GM21367 (cell line): ENCODE measurements around the gene COBL.

Experiments
- ATAC-seq: cut with Tn5 transposase; IDR thresholded peaks from one replicate; pipeline ENCODE4 v1.9.1; 2021; ENCODE audit not compliant: unreplicated experiment

The COBL gene

DNA sequence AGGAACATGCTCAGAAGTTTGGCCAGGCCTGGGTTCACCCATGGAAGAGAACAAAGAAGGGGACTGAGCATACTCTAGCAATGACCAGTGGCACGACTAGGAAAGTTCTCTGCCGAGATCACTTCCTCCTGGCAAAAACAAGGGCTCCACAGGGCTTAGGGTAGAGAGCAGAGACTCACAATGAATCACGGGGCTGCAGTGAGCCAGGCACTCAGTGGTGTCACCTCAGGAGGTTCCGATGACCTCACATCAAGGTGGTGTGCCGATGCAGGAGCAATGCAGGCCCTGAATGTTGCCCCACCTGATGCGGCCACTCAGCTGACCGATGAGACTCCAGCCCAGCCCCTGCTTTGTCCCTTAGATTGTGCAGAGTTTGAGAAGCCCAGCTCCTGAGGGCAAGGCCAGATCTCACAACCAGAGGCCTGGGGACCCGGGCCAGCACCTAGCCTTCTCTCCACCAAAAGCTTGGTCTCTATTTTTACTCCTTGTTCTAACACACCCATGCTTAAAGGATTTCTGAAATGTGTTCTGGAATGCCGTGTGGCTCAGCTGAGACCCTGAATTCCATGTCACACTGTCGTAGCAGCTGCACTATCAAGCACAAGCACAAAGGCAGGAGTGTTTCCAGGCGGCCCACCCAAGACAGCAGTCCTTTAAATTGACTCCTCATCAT, 60.9 kb downstream of the COBL start:
- no peak for ATAC-seq

DNA sequence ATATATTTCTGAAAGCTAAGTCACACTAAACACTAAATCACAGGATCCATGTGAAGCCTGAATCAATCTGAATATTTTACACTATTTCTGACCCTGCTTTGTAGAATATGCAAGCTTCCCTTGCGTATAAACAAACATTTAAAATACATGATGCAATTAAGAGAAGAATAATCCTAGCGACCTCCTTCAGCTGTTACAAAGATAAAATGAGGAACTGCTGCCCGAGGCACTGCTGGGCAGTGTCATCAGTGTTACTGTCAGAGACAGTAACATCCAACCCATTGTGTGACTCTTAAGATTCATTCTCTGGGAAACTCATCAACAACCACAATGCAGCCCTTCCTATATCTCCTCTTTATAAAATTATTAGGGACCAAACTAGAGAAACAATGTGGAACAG, 61.6 kb downstream of the COBL start:
- ATAC-seq, result no peak

GRCh38 chr7:51253157-51253556, 63.5 kb downstream of the COBL start:
- ATAC-seq, result no peak

DNA sequence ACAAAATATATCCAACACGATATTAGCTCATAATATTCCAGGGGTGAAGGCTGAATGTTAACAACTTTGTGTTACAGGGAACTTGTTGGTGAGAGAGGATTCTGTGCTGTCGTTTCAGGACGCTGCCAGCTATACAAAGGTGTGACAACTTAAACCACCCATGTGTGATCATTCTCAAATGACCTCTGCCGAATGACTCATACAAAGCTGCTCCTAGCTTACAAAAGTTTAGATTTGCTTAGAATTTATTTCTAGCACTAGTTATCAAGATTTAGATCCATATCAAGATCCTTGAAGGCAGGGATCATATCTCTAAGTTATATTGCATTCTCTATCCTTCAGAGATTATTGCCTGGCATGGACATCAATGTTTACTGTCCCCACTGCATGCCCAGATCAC, 65.3 kb downstream of the COBL start:
- no peak for ATAC-seq

- ATAC-seq, result no peak
These were observed 66.1 kb downstream of the COBL start for GRCh38 chr7:51250512-51250911.

GRCh38 chr7:51249991-51250390, 66.6 kb downstream of the COBL start:
- no peak for ATAC-seq

GRCh38 chr7:51249187-51249945, 67.2 kb downstream of the COBL start:
- no peak for ATAC-seq

DNA sequence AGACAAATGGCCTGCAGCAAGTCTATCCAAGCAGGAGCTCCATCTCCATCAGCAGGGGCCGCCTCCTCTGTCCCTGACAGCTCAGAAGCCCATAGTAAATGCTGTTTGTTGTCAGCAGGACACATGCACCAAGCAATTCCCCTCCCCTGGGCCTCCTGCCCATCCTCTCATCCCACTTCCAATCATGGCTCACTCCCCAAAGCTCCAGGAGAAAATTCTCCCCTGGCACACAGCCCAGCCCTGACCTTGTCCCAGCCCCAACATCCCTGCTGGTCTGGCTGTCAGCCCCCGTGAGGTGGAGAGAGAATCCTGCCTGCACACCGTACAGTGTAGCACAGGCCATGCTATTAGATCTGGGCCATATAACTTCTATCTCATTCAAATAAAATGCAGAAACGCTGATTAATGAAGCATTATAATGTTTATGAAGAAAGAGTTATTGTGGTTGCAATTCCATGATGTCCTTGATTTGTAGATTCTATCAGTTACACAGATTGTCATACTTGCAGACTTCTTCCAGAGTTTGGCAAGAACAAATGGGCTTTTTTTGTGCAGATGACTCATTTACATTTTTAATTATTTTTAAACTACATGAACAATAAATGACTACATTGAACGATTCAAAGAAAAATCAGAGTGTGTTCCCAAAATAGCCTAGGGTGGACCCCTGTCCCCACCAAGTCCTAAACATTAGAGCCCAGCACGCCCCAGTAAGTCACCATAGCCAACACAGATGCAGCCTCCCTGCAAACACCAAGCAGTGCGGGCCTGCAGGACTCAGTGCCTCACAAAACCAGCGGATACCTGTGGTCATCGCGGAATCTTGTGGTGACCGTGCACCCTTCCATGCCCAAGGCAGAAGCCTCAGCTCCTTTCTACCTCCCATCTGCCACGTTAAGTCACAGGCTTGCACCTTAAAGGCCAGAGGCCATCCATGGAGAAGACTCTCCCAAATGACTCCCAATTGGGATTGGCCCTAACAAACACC, 70.1 kb downstream of the COBL start:
- no peak for ATAC-seq

- ATAC-seq, result no peak
These were observed 71.7 kb downstream of the COBL start for GRCh38 chr7:51244885-51245284.

- no peak for ATAC-seq
These were observed 72.6 kb downstream of the COBL start for GRCh38 chr7:51244053-51244452.

DNA sequence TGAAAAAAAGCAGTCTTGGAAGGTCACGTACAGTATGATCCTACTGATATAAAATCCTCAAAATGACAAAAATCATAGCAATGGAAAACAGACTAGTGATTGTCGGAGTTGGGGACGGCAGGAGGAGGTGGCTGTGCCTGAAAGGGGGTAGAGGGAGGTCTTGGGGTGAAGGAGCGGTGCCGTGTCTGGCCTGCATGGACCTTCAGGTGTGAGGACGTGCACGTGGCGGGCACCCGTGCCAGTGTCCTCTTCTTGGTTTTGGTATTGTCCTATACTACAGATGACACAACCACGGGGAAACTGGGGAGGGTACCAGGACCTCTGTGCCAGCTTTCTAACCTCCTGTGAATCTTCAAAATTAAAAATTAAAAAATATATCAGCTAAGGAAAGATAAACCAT, 73.0 kb downstream of the COBL start:
- no peak for ATAC-seq

DNA sequence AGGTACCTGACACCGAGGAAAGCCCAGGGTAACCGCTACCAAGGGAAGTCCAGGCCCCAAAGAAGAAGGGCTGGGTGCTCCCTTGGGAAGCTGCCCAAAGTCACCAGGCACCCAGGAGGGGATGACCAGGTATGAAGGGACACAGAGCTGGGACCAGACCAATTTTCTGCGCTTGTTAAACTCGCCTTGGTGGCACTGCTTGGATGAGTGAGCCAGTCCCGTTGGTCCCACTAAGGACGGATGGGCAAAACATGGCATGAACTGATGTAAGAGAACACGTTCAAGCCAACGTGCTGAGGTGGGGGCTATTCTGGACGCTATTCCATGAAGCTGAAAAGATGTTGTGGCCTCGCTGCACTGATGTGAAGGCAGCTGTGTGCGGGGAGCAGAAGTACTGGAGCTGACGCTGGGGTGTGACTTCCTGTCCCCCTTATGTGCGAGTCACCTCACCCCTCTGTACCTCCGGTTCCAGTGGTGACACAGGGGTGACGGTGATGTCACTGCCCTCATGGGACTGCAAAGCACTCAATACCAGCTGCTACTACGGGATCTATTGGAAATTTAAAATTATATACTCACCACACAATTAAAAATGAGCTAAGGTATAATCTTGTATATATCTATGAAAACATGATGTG, 73.6 kb downstream of the COBL start:
- no peak for ATAC-seq

GRCh38 chr7:51242007-51242691, 74.5 kb downstream of the COBL start:
- ATAC-seq, result no peak

DNA sequence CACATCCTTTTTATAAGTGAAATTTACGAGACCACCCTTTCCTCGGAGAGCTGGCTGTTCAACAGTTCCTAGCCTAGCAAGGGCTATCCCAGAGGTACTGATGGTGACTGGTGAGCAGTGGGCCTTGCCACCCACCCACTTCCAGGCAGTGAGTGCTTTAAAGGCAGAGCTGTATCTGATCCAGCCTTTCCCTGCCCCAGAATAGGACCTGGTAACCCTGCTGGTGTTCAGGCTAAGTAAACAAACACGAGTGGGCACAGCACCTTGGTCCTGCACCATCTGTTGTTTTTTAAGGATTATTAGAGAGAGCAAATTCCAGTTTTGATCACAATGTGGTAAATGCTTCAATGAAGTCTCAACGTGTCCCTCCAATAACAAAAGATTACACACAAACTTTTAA, 75.7 kb downstream of the COBL start:
- no peak for ATAC-seq

GRCh38 chr7:51239691-51240090, 76.9 kb downstream of the COBL start:
- no peak for ATAC-seq

DNA sequence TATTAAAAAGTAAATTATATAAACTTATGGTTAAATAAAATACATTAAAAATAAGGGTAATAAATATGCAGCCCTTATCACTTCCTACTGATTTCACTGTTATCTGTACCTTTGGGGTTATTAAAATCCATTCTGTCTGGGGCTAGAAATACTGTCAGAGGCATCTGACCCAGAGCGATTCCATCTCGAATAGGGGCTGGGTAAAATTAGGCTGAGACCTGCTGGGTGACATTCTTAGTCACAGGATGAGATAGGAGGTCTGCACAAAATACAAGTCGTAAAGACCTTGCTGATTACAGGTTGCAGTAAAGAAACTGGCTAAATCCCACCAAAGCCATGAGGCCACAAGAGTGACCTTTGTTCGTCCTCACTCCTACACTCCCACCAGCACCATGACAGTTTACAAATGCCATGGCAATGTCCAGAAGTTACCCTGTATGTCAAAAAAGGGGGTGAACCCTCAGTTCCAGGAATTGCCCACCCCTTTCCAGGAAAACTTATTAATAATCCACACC, 77.6 kb downstream of the COBL start:
- ATAC-seq, result no peak

- ATAC-seq, result no peak
These were observed 79.0 kb downstream of the COBL start for GRCh38 chr7:51237446-51238133.

DNA sequence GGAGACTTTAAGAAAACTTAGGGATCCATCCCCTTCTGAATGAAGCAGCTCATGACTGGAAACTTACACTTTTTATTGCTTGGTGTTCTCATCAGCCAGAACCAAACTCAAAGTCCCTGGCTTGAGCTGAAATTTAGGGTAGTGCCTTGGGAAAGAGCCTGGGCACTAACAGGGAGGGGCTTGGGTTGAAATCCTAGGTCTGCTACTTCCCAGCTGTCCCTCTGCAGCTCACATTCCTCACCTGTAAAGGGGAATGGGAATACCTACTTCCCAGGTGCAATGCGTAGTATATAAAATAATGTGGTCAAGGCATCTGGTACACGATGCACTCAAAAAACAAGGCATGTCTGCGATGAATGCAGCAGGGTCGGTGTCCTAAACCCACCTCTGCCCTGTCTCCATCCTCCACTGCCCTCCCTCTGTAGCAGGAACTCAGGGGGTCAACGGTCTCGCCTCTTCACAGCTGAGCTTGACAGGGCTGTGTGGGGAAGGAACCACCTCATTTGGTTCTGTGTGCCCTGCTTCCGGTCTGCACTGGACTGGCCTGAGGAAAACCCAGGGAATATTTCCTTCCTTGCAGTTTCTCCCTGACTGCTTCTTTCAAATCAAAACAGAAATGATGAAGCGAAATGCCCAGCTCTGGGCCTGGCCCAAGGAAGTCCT, 80.0 kb downstream of the COBL start:
- no peak for ATAC-seq
